Esophagus muscularis mucosa (tissue), 4 donors: ENCODE measurements around the gene MSS51. TPM values are rescaled to one million over a fixed set of nuclear protein-coding genes. Genes with fewer than 3 reads are reported as not detected.
"Not testable (repeated sequence)": the region's sequence is repeated elsewhere in the genome, so short reads cannot be mapped to it uniquely, and the experiment has no call there.

Source experiments
- DNase-seq: peaks from one replicate; pipeline ENCODE4 v3.0.0-alpha.2; 2017; ENCODE audit errors: extremely low spot score
- H3K27ac ChIP-seq, 4 donors: fragments of 200-600 bp; sonication (generic); replicated peaks in 1 of 4; 1 replicate in 3 of 4; 2 replicates in 1 of 4; pipeline ENCODE4 v1.5.1; 2016 to 2019; ENCODE audit warnings: mild to moderate bottlenecking in 1 of 4
- H3K27me3 ChIP-seq, 4 donors: fragments of 200-600 bp; sonication (generic); one replicate each; pipeline versions ENCODE4 v1.5.1 to v1.6.0; 2016 to 2019
- H3K36me3 ChIP-seq, 4 donors: fragments of 200-600 bp; sonication (generic); one replicate each; pipeline ENCODE4 v1.5.1; 2016 to 2019
- H3K4me1 ChIP-seq, 4 donors: fragments of 200-600 bp; sonication (generic); one replicate each; pipeline ENCODE4 v1.5.1; 2016 to 2019
- H3K4me3 ChIP-seq, 4 donors: fragments of 200-600 bp; sonication (generic); 1 replicate in 2 of 4; 2 replicates in 2 of 4; pipeline ENCODE4 v1.5.1; 2016 to 2019; ENCODE audit warnings: mild to moderate bottlenecking in 4 of 4, moderate library complexity in 1 of 4
- H3K9me3 ChIP-seq, 4 donors: fragments of 200-600 bp; sonication (generic); 1 replicate in 3 of 4; 2 replicates in 1 of 4; pipeline ENCODE4 v1.5.1; 2016 to 2019
- CTCF ChIP-seq, 3 experiments: fragments of 200-600 bp in 2 of 3; fragments of 450-650 bp in 1 of 3; sonication (generic) in 2 of 3; IDR thresholded peaks; one replicate each; pipeline ENCODE4 v1.5.1; 2017 to 2019; ENCODE audit warnings: antibody characterized with exemption in 3 of 3, mild to moderate bottlenecking in 2 of 3, moderate library complexity in 1 of 3
- EP300 ChIP-seq: sonication (generic); formaldehyde crosslinking; IDR thresholded peaks from one replicate; pipeline ENCODE4 v1.6.1; 2017; ENCODE audit warnings: antibody characterized with exemption
- POLR2A ChIP-seq: fragments of 450-650 bp; IDR thresholded peaks from one replicate; pipeline ENCODE4 v1.6.1; 2017; ENCODE audit warnings: antibody characterized with exemption, moderate library complexity, mild to moderate bottlenecking, low read depth
- POLR2AphosphoS5 ChIP-seq, 2 donors: sonication (generic); formaldehyde crosslinking; IDR thresholded peaks; one replicate each; pipeline ENCODE4 v1.6.1; 2017; ENCODE audit warnings: antibody characterized with exemption in 2 of 2
- WGBS: methylation state at CpG from one replicate; pipeline ENCODE4 v1.1.5; 2018; 5-methylcytosine and 5-hydroxymethylcytosine counted together
- intact Hi-C: fragments of 100-400 bp; cut with DNase I; formaldehyde crosslinking; loops from one replicate; pipeline ENCODE4 v1.15.1; 2023
- total RNA-seq, 4 donors: library from RNA; depleted of rRNA; stranded (reverse); fragments of >200 nt; gene quantifications; one replicate each; pipeline versions ENCODE4 v1.1.0 to v1.2.1, GENCODE V29; 2016

The MSS51 gene
- total RNA-seq, 4 donors from 2014 or later = 0.83 to 2.7 (median 1.4) TPM

GRCh38 chr10:73404690-73405089, 28.7 kb downstream of the MSS51 start:
- peaks cover 7 to 39% (median 12%) of the 10 kb centered on the region in 4 donors for H3K4me1 ChIP-seq
- H3K4me3 ChIP-seq = no peak overlapping the region
- 95% methylated on average over 9 of the region's 9 CpGs for WGBS
- no peak for TF ChIP-seq CTCF (IDR thresholded peaks at IDR 0.05)
- no peak for TF ChIP-seq POLR2AphosphoS5 (IDR thresholded peaks at IDR 0.05)
- TF ChIP-seq POLR2A = no peak
- TF ChIP-seq EP300 = no peak
- H3K27me3 ChIP-seq = no peaks in the 10 kb centered on the region
- intact Hi-C loops = no loop called here
- no peaks in the 10 kb centered on the region for H3K9me3 ChIP-seq
- H3K27ac ChIP-seq = no peak overlapping the region
- no peak for DNase-seq
- peaks cover 0 to 15% (median 7%) of the 10 kb centered on the region in 4 donors for H3K36me3 ChIP-seq

GRCh38 chr10:73401636-73402035, 31.7 kb downstream of the MSS51 start:
- DNase-seq = no peak
- 97% methylated on average over 6 of the region's 6 CpGs for WGBS
- intact Hi-C loops = no loop called here
- peaks cover 15 to 35% (median 20%) of the 10 kb centered on the region in 4 donors for H3K36me3 ChIP-seq
- no peaks in the 10 kb centered on the region for H3K9me3 ChIP-seq
- H3K27ac ChIP-seq = no peak overlapping the region
- H3K27me3 ChIP-seq = no peaks in the 10 kb centered on the region
- H3K4me3 ChIP-seq = no peak overlapping the region
- H3K4me1 ChIP-seq = peaks cover 3 to 28% (median 7%) of the 10 kb centered on the region in 4 donors
- TF ChIP-seq EP300 = no peak

DNA sequence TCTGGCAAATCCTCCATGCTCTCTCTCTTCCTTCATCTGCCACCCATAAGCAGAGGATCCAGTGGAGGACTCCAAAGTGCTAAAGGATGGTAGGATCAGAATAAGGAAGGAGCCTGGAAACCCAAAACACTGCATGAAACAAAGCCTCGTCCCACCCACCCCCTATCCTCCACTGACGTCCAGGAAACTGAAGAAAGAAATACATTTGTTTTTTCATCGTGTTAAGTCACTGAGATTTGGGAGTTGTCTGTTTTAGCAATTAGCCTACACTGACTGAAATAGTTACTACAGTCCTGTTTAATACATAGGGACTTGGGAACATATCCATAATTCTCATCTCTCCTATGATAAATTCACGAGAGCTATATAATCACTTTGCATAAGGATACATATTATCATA, 34.3 kb downstream of the MSS51 start:
- no peaks in the 10 kb centered on the region for H3K9me3 ChIP-seq
- no peak overlapping the region for H3K27ac ChIP-seq
- peaks cover 34 to 61% (median 41%) of the 10 kb centered on the region in 4 donors for H3K36me3 ChIP-seq
- H3K27me3 ChIP-seq = no peaks in the 10 kb centered on the region
- no peak for DNase-seq
- peaks cover 0 to 17% (median 0%) of the 10 kb centered on the region in 4 donors for H3K4me1 ChIP-seq
- intact Hi-C loops = no loop called here
- TF ChIP-seq CTCF (IDR thresholded peaks at IDR 0.05) = no peak
- 73% methylated on average over 4 of the region's 4 CpGs for WGBS
- no peak overlapping the region for H3K4me3 ChIP-seq

GRCh38 chr10:73398024-73398423, 35.3 kb downstream of the MSS51 start:
- Histone ChIP-seq H3K4me1 (peaks cover 0 to 14% (median 0%) of the 10 kb centered on the region in 4 donors), H3K4me3 (no peak overlapping the region), H3K27me3 (no peaks in the 10 kb centered on the region), H3K27ac (no peak overlapping the region), H3K9me3 (no peaks in the 10 kb centered on the region), H3K36me3 (peaks cover 34 to 62% (median 43%) of the 10 kb centered on the region in 4 donors)
- WGBS = 98% methylated on average over 6 of the region's 6 CpGs
- TF ChIP-seq CTCF (IDR thresholded peaks at IDR 0.05) (no peak), POLR2A (no peak), EP300 (no peak), POLR2AphosphoS5 (IDR thresholded peaks at IDR 0.05) (no peak)
- no peak for DNase-seq
- intact Hi-C loops = no loop called here

- WGBS = 100% methylated on average over 3 of the region's 4 CpGs
- H3K4me1 ChIP-seq, H3K27ac ChIP-seq, H3K4me3 ChIP-seq, DNase-seq, H3K9me3 ChIP-seq, H3K27me3 ChIP-seq, intact Hi-C loops: not testable (repeated sequence)
- H3K36me3 ChIP-seq = peaks cover 49 to 78% (median 55%) of the 10 kb centered on the region in 4 donors
Observed at GRCh38 chr10:73394325-73394724, 39.0 kb downstream of the MSS51 start.

- no peak for DNase-seq
- intact Hi-C loops = no loop called here
- WGBS = 83% methylated on average over 4 of the region's 4 CpGs
- TF ChIP-seq EP300 (no peak), CTCF (IDR thresholded peaks at IDR 0.05) (no peak), POLR2AphosphoS5 (IDR thresholded peaks at IDR 0.05) (no peak), POLR2A (no peak)
- H3K9me3 ChIP-seq = no peaks in the 10 kb centered on the region
- no peak overlapping the region for H3K27ac ChIP-seq
- H3K4me1 ChIP-seq = no peaks in the 10 kb centered on the region
- no peaks in the 10 kb centered on the region for H3K27me3 ChIP-seq
- no peak overlapping the region for H3K4me3 ChIP-seq
- peaks cover 42 to 82% (median 68%) of the 10 kb centered on the region in 4 donors for H3K36me3 ChIP-seq
Observed at GRCh38 chr10:73388228-73388627, 45.1 kb downstream of the MSS51 start.
